Measurements from ENCODE around the gene IGFBPL1.
"Not testable (repeated sequence)": the region's sequence is repeated elsewhere in the genome, so short reads cannot be mapped to it uniquely, and the experiment has no call there.

The IGFBPL1 gene

GRCh38 chr9:38406476-38407186 lies 17.6 kb downstream of the IGFBPL1 start:
- in situ Hi-C loops (cut with MboI; ENCODE audit: low pct_unique_long_range_greater_than_20kb, low sequenced_read_pairs): loop anchor here (10.0 to 25.0 kb wide), 2 partner anchors 52 to 281 kb away; no protein-coding TSS in a partner anchor
- DNase-seq: no peak

GRCh38 chr9:38405785-38406184 lies 18.5 kb downstream of the IGFBPL1 start:
- in situ Hi-C loops (cut with MboI; ENCODE audit: low pct_unique_long_range_greater_than_20kb, low sequenced_read_pairs): loop anchor here (10.0 to 25.0 kb wide), 2 partner anchors 51 to 282 kb away; no protein-coding TSS in a partner anchor

GRCh38 chr9:38404314-38404713 lies 19.9 kb downstream of the IGFBPL1 start:
- no peak for DNase-seq
- in situ Hi-C loops (cut with MboI; ENCODE audit: low pct_unique_long_range_greater_than_20kb, low sequenced_read_pairs): loop anchor here (10.0 to 25.0 kb wide), 2 partner anchors 50 to 283 kb away; no protein-coding TSS in a partner anchor

More at GRCh38 chr9:38405785-38406184, 18.5 kb downstream of the IGFBPL1 start:
- DNase-seq: no peak

GRCh38 chr9:38401994-38402393 lies 22.3 kb downstream of the IGFBPL1 start:
- in situ Hi-C loops (cut with MboI; ENCODE audit: low pct_unique_long_range_greater_than_20kb, low sequenced_read_pairs): loop anchor here (10.0 to 25.0 kb wide), 2 partner anchors 47 to 285 kb away; no protein-coding TSS in a partner anchor
- DNase-seq: no peak

GRCh38 chr9:38399191-38399590 lies 25.1 kb downstream of the IGFBPL1 start:
- not testable (repeated sequence) for DNase-seq
- in situ Hi-C loops (cut with MboI; ENCODE audit: low pct_unique_long_range_greater_than_20kb, low sequenced_read_pairs): loop anchor here (25.0 kb wide), 3 partner anchors 312 to 887 kb away; no protein-coding TSS in a partner anchor

- in situ Hi-C loops (cut with MboI; ENCODE audit: low pct_unique_long_range_greater_than_20kb, low sequenced_read_pairs): loop anchor here (25.0 kb wide), 3 partner anchors 309 to 884 kb away; no protein-coding TSS in a partner anchor
- DNase-seq: no peak
Observed at GRCh38 chr9:38396371-38396671, 27.9 kb downstream of the IGFBPL1 start.

GRCh38 chr9:38395653-38396370 lies 28.4 kb downstream of the IGFBPL1 start:
- in situ Hi-C loops (cut with MboI; ENCODE audit: low pct_unique_long_range_greater_than_20kb, low sequenced_read_pairs): loop anchor here (25.0 kb wide), 3 partner anchors 309 to 884 kb away; no protein-coding TSS in a partner anchor
- DNase-seq: no peak

- DNase-seq: no peak
- in situ Hi-C loops (cut with MboI; ENCODE audit: low pct_unique_long_range_greater_than_20kb, low sequenced_read_pairs): loop anchor here (25.0 kb wide), 3 partner anchors 307 to 882 kb away; no protein-coding TSS in a partner anchor
Observed at GRCh38 chr9:38394416-38394815, 29.8 kb downstream of the IGFBPL1 start.

GRCh38 chr9:38393128-38393796 lies 31.0 kb downstream of the IGFBPL1 start:
- in situ Hi-C loops (cut with MboI; ENCODE audit: low pct_unique_long_range_greater_than_20kb, low sequenced_read_pairs): loop anchor here (25.0 kb wide), 3 partner anchors 306 to 881 kb away; no protein-coding TSS in a partner anchor
- peak; percentile 11 for DNase-seq

GRCh38 chr9:38392235-38393127 lies 31.8 kb downstream of the IGFBPL1 start, which contains the start of gene ALDH1B1:
Gene ALDH1B1, plus strand, starts transcription at chr9:38392702. Its CDS starts 3,047 bp downstream, at chr9:38395749.
- in situ Hi-C loops (cut with MboI; ENCODE audit: low pct_unique_long_range_greater_than_20kb, low sequenced_read_pairs): loop anchor here (25.0 kb wide), 3 partner anchors 305 to 880 kb away; no protein-coding TSS in a partner anchor
- DNase-seq: peak; percentile 81

GRCh38 chr9:38391278-38392118 lies 32.8 kb downstream of the IGFBPL1 start:
- in situ Hi-C loops (cut with MboI; ENCODE audit: low pct_unique_long_range_greater_than_20kb, low sequenced_read_pairs): loop anchor here (25.0 kb wide), 3 partner anchors 304 to 879 kb away; no protein-coding TSS in a partner anchor
- DNase-seq: no peak

GRCh38 chr9:38390851-38391250 lies 33.4 kb downstream of the IGFBPL1 start:
- DNase-seq: no peak
- in situ Hi-C loops (cut with MboI; ENCODE audit: low pct_unique_long_range_greater_than_20kb, low sequenced_read_pairs): loop anchor here (25.0 kb wide), 3 partner anchors 304 to 879 kb away; no protein-coding TSS in a partner anchor

GRCh38 chr9:38390442-38390841 lies 33.8 kb downstream of the IGFBPL1 start:
- in situ Hi-C loops (cut with MboI; ENCODE audit: low pct_unique_long_range_greater_than_20kb, low sequenced_read_pairs): loop anchor here (25.0 kb wide), 3 partner anchors 303 to 878 kb away; no protein-coding TSS in a partner anchor

GRCh38 chr9:38389313-38389712 lies 34.9 kb downstream of the IGFBPL1 start:
- in situ Hi-C loops (cut with MboI; ENCODE audit: low pct_unique_long_range_greater_than_20kb, low sequenced_read_pairs): loop anchor here (25.0 kb wide), 3 partner anchors 302 to 877 kb away; no protein-coding TSS in a partner anchor
- no peak for DNase-seq

More at GRCh38 chr9:38390442-38390841, 33.8 kb downstream of the IGFBPL1 start:
- DNase-seq: peak; percentile 20

GRCh38 chr9:38388283-38389223 lies 35.7 kb downstream of the IGFBPL1 start:
- in situ Hi-C loops (cut with MboI; ENCODE audit: low pct_unique_long_range_greater_than_20kb, low sequenced_read_pairs): loop anchor here (25.0 kb wide), 3 partner anchors 301 to 876 kb away; no protein-coding TSS in a partner anchor
- no peak for DNase-seq

- no peak for DNase-seq
- in situ Hi-C loops (cut with MboI; ENCODE audit: low pct_unique_long_range_greater_than_20kb, low sequenced_read_pairs): loop anchor here (25.0 kb wide), 3 partner anchors 300 to 875 kb away; no protein-coding TSS in a partner anchor
Observed at GRCh38 chr9:38387751-38388150, 36.5 kb downstream of the IGFBPL1 start.

Data from KBM-7 (cell line).